GM12872 (cell line): ENCODE results near the gene STK35.

Source experiments
- CTCF ChIP-seq: IDR thresholded peaks from 3 replicates; pipeline ENCODE4 v1.5.1; 2011; ENCODE audit warnings: low read depth, mild to moderate bottlenecking, low read length, moderate library complexity; ENCODE audit not compliant: insufficient read depth

Gene STK35

DNA sequence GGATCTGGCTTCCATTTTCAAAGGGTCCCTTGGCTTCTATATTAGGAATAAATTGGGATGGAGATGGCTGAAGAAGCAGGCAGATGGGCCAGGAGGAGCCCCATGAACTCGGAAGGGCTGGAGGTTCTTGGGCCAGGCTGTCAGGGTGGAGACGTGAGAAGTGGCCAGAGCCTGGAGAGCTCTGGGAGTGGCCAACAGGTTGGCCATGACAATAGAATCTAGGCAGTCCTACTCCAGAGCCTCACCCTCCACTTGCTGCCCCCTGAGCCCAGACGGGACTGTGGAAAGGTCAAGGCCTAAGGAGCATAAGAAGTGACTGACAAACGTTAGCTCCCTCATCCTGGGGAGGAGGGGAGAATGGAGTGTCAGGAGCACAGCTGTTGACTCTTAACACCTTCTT, 62.1 kb downstream of the STK35 start:
- TF ChIP-seq CTCF = no peak

DNA sequence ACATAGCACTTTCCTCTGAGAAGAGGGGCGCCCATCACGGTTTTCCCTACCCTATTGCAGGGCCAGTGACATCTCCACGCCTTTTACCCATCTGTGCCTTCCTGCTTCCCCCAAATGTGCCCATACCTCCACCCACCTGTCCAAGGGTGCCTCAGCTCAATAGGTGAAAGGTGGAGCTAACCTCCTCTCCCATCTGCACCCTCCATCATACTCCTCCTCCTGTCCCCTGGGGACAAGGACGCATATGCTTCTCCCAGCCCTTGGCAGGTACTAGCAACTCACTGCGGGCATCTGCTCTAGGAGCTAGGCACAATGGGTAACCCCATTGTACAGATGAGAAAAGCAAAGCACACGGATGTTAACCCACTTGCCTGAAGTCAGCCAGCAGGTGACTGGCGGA, 62.8 kb downstream of the STK35 start:
- no peak for TF ChIP-seq CTCF

DNA sequence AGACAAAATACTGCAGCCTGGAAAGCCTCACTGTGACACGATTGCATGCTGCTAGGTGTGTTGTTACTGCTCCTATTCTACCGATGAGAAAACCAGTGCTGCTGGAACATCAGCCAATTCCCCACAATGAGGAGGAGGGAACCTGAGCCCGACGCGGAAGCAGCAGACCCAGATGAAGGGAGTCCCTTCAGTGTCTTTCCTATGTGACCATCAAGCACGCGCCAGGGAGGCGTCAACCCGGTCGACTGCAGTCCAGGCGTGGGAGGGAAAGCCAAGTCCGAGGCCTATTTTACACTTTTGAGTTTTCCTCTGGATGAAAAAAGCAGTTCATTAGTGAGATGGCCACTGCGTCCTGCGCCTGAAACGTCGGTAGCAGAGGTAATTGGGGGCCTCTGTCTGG, 63.3 kb downstream of the STK35 start:
- no peak for TF ChIP-seq CTCF

GRCh38 chr20:2165871-2166270, 64.2 kb downstream of the STK35 start:
- no peak for TF ChIP-seq CTCF

DNA sequence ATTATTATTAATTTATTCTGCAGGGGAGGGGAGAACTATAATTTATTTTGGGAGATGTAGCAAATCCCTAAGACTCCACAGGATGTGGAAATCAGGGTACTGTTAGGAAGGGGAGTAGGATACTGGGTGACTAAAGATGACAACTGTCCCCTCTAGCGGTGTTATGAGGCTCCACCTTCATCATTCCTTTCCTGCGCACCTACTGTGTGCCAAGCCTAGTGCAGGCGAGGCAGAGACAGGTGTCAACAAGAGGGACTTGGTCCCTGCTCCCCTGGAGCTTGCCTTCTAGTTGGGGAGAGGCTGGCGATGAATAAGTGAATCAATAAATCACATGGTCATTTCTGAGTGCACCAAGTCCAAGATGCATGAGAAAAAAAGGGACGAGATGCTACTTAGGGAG, 65.5 kb downstream of the STK35 start:
- no peak for TF ChIP-seq CTCF

DNA sequence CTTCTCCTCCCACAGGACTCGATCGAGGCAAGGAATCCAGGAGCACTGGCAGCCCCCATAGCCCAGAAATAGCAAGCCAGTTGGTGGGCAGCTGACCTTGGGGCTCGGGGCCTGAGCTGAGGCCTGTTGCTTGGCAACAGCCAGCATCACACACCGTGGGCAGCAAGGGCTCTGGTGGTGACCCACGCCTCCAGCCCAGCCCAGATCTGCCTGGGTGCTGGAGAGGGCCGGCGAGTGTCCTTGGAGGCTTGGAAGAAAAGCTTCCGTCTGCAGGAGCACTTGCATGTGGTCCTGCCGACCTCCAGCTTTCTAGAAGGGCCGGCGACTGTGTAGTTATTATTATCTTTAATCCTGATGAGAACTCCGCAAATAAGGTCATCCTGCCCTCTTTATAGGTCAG, 67.3 kb downstream of the STK35 start:
- no peak for TF ChIP-seq CTCF

DNA sequence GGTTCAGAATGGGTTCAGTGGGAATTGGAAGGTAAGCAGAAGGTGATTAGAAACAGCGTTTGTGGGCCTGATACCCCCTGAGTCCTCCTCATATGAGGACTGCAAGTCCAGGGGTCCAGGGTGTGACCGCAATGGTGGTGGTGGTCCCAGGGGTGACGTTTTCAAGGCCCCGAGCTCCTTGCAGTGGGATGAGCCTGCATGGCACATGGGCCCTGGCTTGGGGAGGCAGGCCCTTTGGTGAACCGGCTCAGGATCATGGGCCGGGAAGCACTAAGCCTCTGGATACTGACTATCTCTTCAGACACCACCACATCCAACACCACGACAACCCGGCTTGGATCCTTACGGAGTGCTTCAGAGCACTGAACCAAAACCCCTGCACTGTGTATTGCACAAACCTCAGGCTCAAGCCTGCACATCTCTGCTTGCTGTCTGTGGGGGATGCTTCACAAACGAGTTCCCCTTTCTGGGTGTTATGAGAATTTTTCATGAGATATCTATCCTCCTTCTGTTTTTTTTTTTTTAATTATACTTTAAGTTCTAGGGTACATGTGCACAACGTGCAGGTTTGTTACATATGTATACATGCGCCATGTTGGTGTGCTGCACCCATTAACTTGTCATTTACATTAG, 67.9 kb downstream of the STK35 start:
- TF ChIP-seq CTCF = no peak
